Uterus (tissue), 4 donors: ENCODE data around the gene SLC22A5. TPM values are rescaled to one million over a fixed set of nuclear protein-coding genes. Genes with fewer than 3 reads are reported as not detected.
A peak's percentile ranks its signal among the peaks of the same experiment; 100 is the strongest.
"Not testable (repeated sequence)": the region's sequence is repeated elsewhere in the genome, so short reads cannot be mapped to it uniquely, and the experiment has no call there.

ENCODE experiments used
- DNase-seq, 2 donors: peaks; one replicate each; pipeline ENCODE4 v3.0.0-alpha.2; 2019 to 2020
- H3K27ac ChIP-seq, 2 donors: fragments of 200-600 bp; sonication (generic); 1 replicate in 1 of 2; 2 replicates in 1 of 2; pipeline ENCODE4 v1.5.1; 2016 to 2018
- H3K27me3 ChIP-seq, 2 donors: fragments of 200-600 bp; sonication (generic); one replicate each; pipeline ENCODE4 v1.5.1; 2018 to 2019; ENCODE audit warnings: control low read depth in 1 of 2
- H3K36me3 ChIP-seq, 2 donors: fragments of 200-600 bp; sonication (generic); one replicate each; pipeline ENCODE4 v1.5.1; 2019; ENCODE audit warnings: control low read depth in 1 of 2
- H3K4me1 ChIP-seq, 2 donors: fragments of 200-600 bp; sonication (generic); one replicate each; pipeline ENCODE4 v1.5.1; 2018 to 2019; ENCODE audit warnings: control low read depth in 1 of 2
- H3K4me3 ChIP-seq, 2 donors: fragments of 200-600 bp; sonication (generic); 1 replicate in 1 of 2; 2 replicates in 1 of 2; pipeline ENCODE4 v1.5.1; 2018 to 2019; ENCODE audit warnings: mild to moderate bottlenecking in 1 of 2
- H3K9me3 ChIP-seq, 2 donors: fragments of 200-600 bp; sonication (generic); one replicate each; pipeline ENCODE4 v1.5.1; 2019; ENCODE audit warnings: control low read depth in 1 of 2
- CTCF ChIP-seq, 4 experiments: fragments of 200-600 bp in 2 of 4; fragments of 450-650 bp in 2 of 4; sonication (generic) in 2 of 4; IDR thresholded peaks; one replicate each; pipeline ENCODE4 v1.5.1; 2016 to 2019; ENCODE audit warnings: antibody characterized with exemption in 4 of 4, mild to moderate bottlenecking in 2 of 4, moderate library complexity in 1 of 4
- POLR2A ChIP-seq, 2 donors: fragments of 450-650 bp; IDR thresholded peaks; one replicate each; pipeline ENCODE4 v1.6.1; 2016; ENCODE audit warnings: antibody characterized with exemption in 2 of 2, mild to moderate bottlenecking in 1 of 2, moderate library complexity in 1 of 2
- intact Hi-C: fragments of 100-400 bp; cut with DNase I; formaldehyde crosslinking; loops from one replicate; pipeline ENCODE4 v1.15.1; 2023; ENCODE audit warnings: low total_unique reads
- total RNA-seq, 4 donors: library from RNA; depleted of rRNA in 3 of 4; stranded (reverse); fragments of >200 nt in 3 of 4; gene quantifications; one replicate each; pipeline versions ENCODE4 v1.1.0 to v1.2.4, GENCODE V29; 2014 to 2023
- donor health status: DM: yes; HTN: yes; CAD: no.

The SLC22A5 gene
- total RNA-seq, 4 donors from 2014 or later: 2.0 to 18.9 (median 10.0) TPM

- no peaks in the 10 kb centered on the region for H3K36me3 ChIP-seq
- no peaks in the 10 kb centered on the region for H3K9me3 ChIP-seq
- H3K4me1 ChIP-seq: peaks cover 12 to 21% of the 10 kb centered on the region in 2 donors
- TF ChIP-seq CTCF (IDR thresholded peaks at IDR 0.05) (no peak), POLR2A (IDR thresholded peaks at IDR 0.05) (no peak)
- no peaks in the 10 kb centered on the region for H3K27me3 ChIP-seq
- peak overlapping the region; percentile 29 to 62 for H3K27ac ChIP-seq
- H3K4me3 ChIP-seq: no peak overlapping the region
- intact Hi-C loops: no loop called here
- DNase-seq: peak in 1 of 2 donors; percentile 4
Measured at GRCh38 chr5:132435886-132436285, 66.4 kb downstream of the SLC22A5 start.

- Histone ChIP-seq H3K27ac (peak overlapping the region; percentile 62 to 76), H3K4me1 (peaks cover 16 to 21% of the 10 kb centered on the region in 2 donors), H3K36me3 (no peaks in the 10 kb centered on the region), H3K9me3 (no peaks in the 10 kb centered on the region), H3K4me3 (no peak overlapping the region), H3K27me3 (no peaks in the 10 kb centered on the region)
- intact Hi-C loops: no loop called here
- TF ChIP-seq POLR2A (IDR thresholded peaks at IDR 0.05) (no peak), CTCF (IDR thresholded peaks at IDR 0.05) (no peak)
- no peak for DNase-seq
Measured at GRCh38 chr5:132436936-132437335, 67.4 kb downstream of the SLC22A5 start.

GRCh38 chr5:132437604-132438266 is 68.2 kb downstream of the SLC22A5 start:
- Histone ChIP-seq H3K4me1 (peaks cover 16 to 21% of the 10 kb centered on the region in 2 donors), H3K4me3 (no peak overlapping the region), H3K27me3 (no peaks in the 10 kb centered on the region), H3K27ac (peak overlapping the region; percentile 62 to 76), H3K9me3 (no peaks in the 10 kb centered on the region), H3K36me3 (no peaks in the 10 kb centered on the region)
- intact Hi-C loops: no loop called here
- DNase-seq: peak; percentile 83 to 90
- TF ChIP-seq POLR2A (IDR thresholded peaks at IDR 0.05) (no peak), CTCF (IDR thresholded peaks at IDR 0.05) (no peak)

GRCh38 chr5:132438267-132438645 is 68.7 kb downstream of the SLC22A5 start:
- H3K9me3 ChIP-seq, H3K27me3 ChIP-seq, H3K36me3 ChIP-seq, H3K4me3 ChIP-seq, DNase-seq, intact Hi-C loops: not testable (repeated sequence)
- Histone ChIP-seq H3K27ac (peak overlapping the region; percentile 62 to 76), H3K4me1 (peaks cover 16 to 21% of the 10 kb centered on the region in 2 donors)

- no peaks in the 10 kb centered on the region for H3K27me3 ChIP-seq
- TF ChIP-seq CTCF (IDR thresholded peaks at IDR 0.05): no peak
- no peak for TF ChIP-seq POLR2A (IDR thresholded peaks at IDR 0.05)
- H3K27ac ChIP-seq: peak overlapping the region; percentile 62 to 76
- peak in 1 of 2 donors; percentile 22 for DNase-seq
- H3K9me3 ChIP-seq: no peaks in the 10 kb centered on the region
- intact Hi-C loops: no loop called here
- peaks cover 16 to 21% of the 10 kb centered on the region in 2 donors for H3K4me1 ChIP-seq
- H3K4me3 ChIP-seq: no peak overlapping the region
- no peaks in the 10 kb centered on the region for H3K36me3 ChIP-seq
Measured at GRCh38 chr5:132438917-132439316, 69.4 kb downstream of the SLC22A5 start.
